Natural killer cell (primary cell): ENCODE data around the gene CX3CL1. TPM values are rescaled to one million over a fixed set of nuclear protein-coding genes. Genes with fewer than 3 reads are reported as not detected.

Experiments
- ATAC-seq, 3 donors: fragments of 150-1000 bp in 2 of 3; fragments of 200-7000 bp in 1 of 3; cut with Tn5 transposase; 1 replicate in 1 of 3; 2 replicates in 2 of 3; pipeline ENCODE4 v1.10.0; 2021; ENCODE audit warnings: mild to moderate bottlenecking in 2 of 3, moderate library complexity in 2 of 3
- DNase-seq, 2 donors: peaks; one replicate each; pipeline versions ENCODE4 v3.0.0 to v3.0.0-alpha.2; 2013 to 2021; ENCODE audit warnings: mixed read lengths in 1 of 2
- H3K27ac ChIP-seq: one replicate; pipeline ENCODE4 v1.5.1; 2013; ENCODE audit warnings: mild to moderate bottlenecking, low read length
- H3K27me3 ChIP-seq: one replicate; pipeline ENCODE4 v1.6.1; 2013; ENCODE audit warnings: low read length; ENCODE audit not compliant: control insufficient read depth, insufficient read depth
- H3K36me3 ChIP-seq: one replicate; pipeline ENCODE4 v1.6.1; 2013; ENCODE audit warnings: low read length; ENCODE audit not compliant: control insufficient read depth, insufficient read depth
- H3K4me1 ChIP-seq: one replicate; pipeline ENCODE4 v1.6.1; 2013; ENCODE audit warnings: low read length; ENCODE audit not compliant: control insufficient read depth, insufficient read depth
- H3K4me3 ChIP-seq: one replicate; pipeline ENCODE4 v1.5.1; 2013; ENCODE audit warnings: low read length
- H3K9me3 ChIP-seq: one replicate; pipeline ENCODE4 v1.6.1; 2013; ENCODE audit warnings: low read length; ENCODE audit not compliant: control insufficient read depth, insufficient read depth
- H3K27ac Mint-ChIP-seq, 2 donors: one replicate each; pipeline ENCODE4 v1.8.0; 2022; ENCODE audit warnings: mild to moderate bottlenecking in 2 of 2, mixed read lengths in 2 of 2, moderate library complexity in 1 of 2
- H3K27me3 Mint-ChIP-seq, 2 donors: one replicate each; pipeline ENCODE4 v1.8.0; 2022; ENCODE audit warnings: low read depth in 2 of 2, mixed read lengths in 2 of 2
- H3K36me3 Mint-ChIP-seq: one replicate; pipeline ENCODE4 v1.8.0; 2022; ENCODE audit warnings: mixed read lengths
- H3K4me1 Mint-ChIP-seq, 2 donors: one replicate each; pipeline ENCODE4 v1.8.0; 2022; ENCODE audit warnings: mixed read lengths in 2 of 2
- H3K4me3 Mint-ChIP-seq: one replicate; pipeline ENCODE4 v1.8.0; 2022; ENCODE audit warnings: mild to moderate bottlenecking, moderate library complexity, mixed read lengths
- H3K9me3 Mint-ChIP-seq, 2 donors: one replicate each; pipeline ENCODE4 v1.8.0; 2022; ENCODE audit warnings: mixed read lengths in 2 of 2
- CTCF ChIP-seq: fragments of 200-600 bp; IDR thresholded peaks from one replicate; pipeline ENCODE4 v1.8.0; 2022; ENCODE audit warnings: antibody characterized with exemption
- WGBS: methylation state at CpG from one replicate; pipeline ENCODE4 v1.1.7; 2013; ENCODE audit warnings: missing lambda C conversion rate; ENCODE audit not compliant: insufficient coverage; 5-methylcytosine and 5-hydroxymethylcytosine counted together
- intact Hi-C: fragments of 100-400 bp; cut with micrococcal nuclease; formaldehyde crosslinking; loops from one replicate; pipeline ENCODE4 v1.14.2; 2022
- total RNA-seq, 4 donors: library from RNA; stranded (reverse); fragments of 120-200 nt in 1 of 4; gene quantifications; one replicate each; pipeline versions ENCODE4 v1.2.3 to v1.2.4, GENCODE V29; 2013 to 2022

CX3CL1 gene
- total RNA-seq, 3 donors from 2014 or later (not counting 1 experiment from before 2014, with no cell fraction given), result not detected

DNA sequence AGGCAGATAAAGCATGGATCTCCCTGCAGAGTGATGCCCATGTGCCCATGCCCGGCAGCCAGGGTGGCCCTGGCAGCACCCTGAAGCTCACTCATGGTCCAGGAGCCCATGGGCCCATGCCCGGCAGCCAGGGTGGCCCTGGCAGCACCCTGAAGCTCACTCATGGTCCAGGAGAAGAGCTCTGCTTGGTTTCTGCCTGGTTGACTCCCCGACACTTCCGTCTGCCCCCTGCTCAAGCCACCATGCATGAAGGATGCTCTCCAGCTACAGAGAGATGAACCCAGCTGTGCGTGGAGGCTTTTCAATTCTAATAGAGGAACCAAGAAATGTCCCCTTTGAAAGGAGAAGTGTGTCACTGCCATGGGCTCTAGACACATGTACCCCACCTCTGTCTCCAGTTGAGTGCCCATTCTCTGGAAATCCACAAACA, 41.0 kb downstream of the CX3CL1 start:
- peaks cover 0 to 7% of the 10 kb centered on the region in 2 donors for H3K27me3 Mint-ChIP-seq
- TF ChIP-seq CTCF, result no peak
- no peaks in the 10 kb centered on the region for H3K9me3 Mint-ChIP-seq
- H3K27ac ChIP-seq, result no peak overlapping the region
- WGBS, result 67% methylated on average over 5 of the region's 5 CpGs
- DNase-seq (no peak), ATAC-seq (no peak)
- no peaks in the 10 kb centered on the region for H3K36me3 Mint-ChIP-seq
- no peak overlapping the region for H3K4me3 Mint-ChIP-seq
- H3K4me1 Mint-ChIP-seq, result peaks cover 11 to 23% of the 10 kb centered on the region in 2 donors
- no peaks in the 10 kb centered on the region for H3K9me3 ChIP-seq
- H3K27ac Mint-ChIP-seq, result peak overlapping the region; percentile 42 to 46
- H3K27me3 ChIP-seq, result no peaks in the 10 kb centered on the region
- no peaks in the 10 kb centered on the region for H3K36me3 ChIP-seq
- H3K4me1 ChIP-seq, result peaks cover 30% of the 10 kb centered on the region
- intact Hi-C loops, result no loop called here
- no peak overlapping the region for H3K4me3 ChIP-seq

DNA sequence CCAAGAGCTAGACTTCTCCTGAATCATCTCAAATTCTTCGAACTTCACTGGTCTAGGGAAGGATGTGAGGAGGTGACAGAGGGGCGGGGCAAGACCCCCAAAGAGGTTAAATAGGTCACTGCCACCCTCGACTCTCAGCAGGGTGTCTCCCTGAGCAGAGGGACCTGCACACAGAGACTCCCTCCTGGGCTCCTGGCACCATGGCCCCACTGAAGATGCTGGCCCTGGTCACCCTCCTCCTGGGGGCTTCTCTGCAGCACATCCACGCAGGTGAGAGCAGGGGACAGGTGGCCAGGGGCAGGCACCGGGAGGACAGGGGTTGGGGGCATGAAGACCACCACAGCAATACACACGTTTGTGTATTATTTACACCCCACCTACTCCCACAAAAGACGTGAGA, 41.4 kb downstream of the CX3CL1 start:
- Mint-ChIP-seq H3K9me3 (no peaks in the 10 kb centered on the region), H3K27me3 (peaks cover 0 to 7% of the 10 kb centered on the region in 2 donors), H3K4me3 (no peak overlapping the region), H3K36me3 (no peaks in the 10 kb centered on the region), H3K27ac (peak overlapping the region; percentile 42 to 46), H3K4me1 (peaks cover 14 to 28% of the 10 kb centered on the region in 2 donors)
- intact Hi-C loops, result no loop called here
- Histone ChIP-seq H3K27ac (no peak overlapping the region), H3K36me3 (no peaks in the 10 kb centered on the region), H3K27me3 (no peaks in the 10 kb centered on the region), H3K4me3 (no peak overlapping the region), H3K9me3 (no peaks in the 10 kb centered on the region), H3K4me1 (peaks cover 34% of the 10 kb centered on the region)
- WGBS, result 72% methylated on average over 6 of the region's 7 CpGs
- DNase-seq, result no peak
- ATAC-seq, result no peak
- TF ChIP-seq CTCF, result no peak

- Histone ChIP-seq H3K4me3 (no peak overlapping the region), H3K4me1 (peaks cover 39% of the 10 kb centered on the region), H3K27me3 (no peaks in the 10 kb centered on the region), H3K9me3 (no peaks in the 10 kb centered on the region), H3K27ac (peak overlapping the region; percentile 83), H3K36me3 (no peaks in the 10 kb centered on the region)
- intact Hi-C loops, result no loop called here
- H3K27ac Mint-ChIP-seq, result peak overlapping the region; percentile 89 to 91
- no peak for TF ChIP-seq CTCF
- H3K4me3 Mint-ChIP-seq, result no peak overlapping the region
- WGBS, result 81% methylated on average over 16 of the region's 16 CpGs
- H3K4me1 Mint-ChIP-seq, result peaks cover 18 to 32% of the 10 kb centered on the region in 2 donors
- no peaks in the 10 kb centered on the region for H3K36me3 Mint-ChIP-seq
- ATAC-seq (no peak), DNase-seq (no peak)
- no peaks in the 10 kb centered on the region for H3K27me3 Mint-ChIP-seq
- no peaks in the 10 kb centered on the region for H3K9me3 Mint-ChIP-seq
Measured at GRCh38 chr16:57416084-57416483, 43.8 kb downstream of the CX3CL1 start.

GRCh38 chr16:57419506-57419905, 47.2 kb downstream of the CX3CL1 start:
- peaks cover 30% of the 10 kb centered on the region for H3K4me1 ChIP-seq
- H3K27me3 Mint-ChIP-seq, result no peaks in the 10 kb centered on the region
- no peaks in the 10 kb centered on the region for H3K36me3 ChIP-seq
- H3K27ac ChIP-seq, result no peak overlapping the region
- no peak overlapping the region for H3K27ac Mint-ChIP-seq
- DNase-seq (no peak), ATAC-seq (no peak)
- no peak overlapping the region for H3K4me3 ChIP-seq
- intact Hi-C loops, result loop anchor here (2.0 kb wide), 1 partner anchor 99 kb away; no protein-coding TSS in a partner anchor
- H3K9me3 Mint-ChIP-seq, result no peaks in the 10 kb centered on the region
- no peaks in the 10 kb centered on the region for H3K9me3 ChIP-seq
- no peaks in the 10 kb centered on the region for H3K27me3 ChIP-seq
- H3K4me1 Mint-ChIP-seq, result peaks cover 18 to 32% of the 10 kb centered on the region in 2 donors
- TF ChIP-seq CTCF, result no peak
- WGBS, result 88% methylated on average over 5 of the region's 6 CpGs
- H3K36me3 Mint-ChIP-seq, result no peaks in the 10 kb centered on the region
- H3K4me3 Mint-ChIP-seq, result peak overlapping the region; percentile 47
